ENCODE results near the gene TAF4.
"Not testable (repeated sequence)": the region's sequence is repeated elsewhere in the genome, so short reads cannot be mapped to it uniquely, and the experiment has no call there.

DNA sequence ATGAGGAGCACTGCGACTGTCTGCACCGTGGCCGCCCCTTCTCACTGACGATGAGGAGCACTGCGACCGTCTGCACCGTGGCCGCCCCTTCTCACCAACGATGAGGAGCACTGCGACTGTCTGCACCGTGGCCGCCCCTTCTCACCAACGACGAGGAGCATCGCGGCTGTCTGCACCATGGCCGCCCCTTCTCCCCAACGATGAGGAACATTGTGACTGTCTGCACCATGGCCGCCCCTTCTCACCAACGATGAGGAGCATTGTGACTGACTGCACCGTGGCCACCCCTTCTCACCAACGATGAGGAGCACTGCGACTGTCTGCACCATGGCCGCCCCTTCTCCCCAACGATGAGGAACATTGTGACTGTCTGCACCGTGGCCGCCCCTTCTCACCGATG lies 117.6 kb downstream of the TAF4 start:
- TF ChIP-seq, protein P1, sequence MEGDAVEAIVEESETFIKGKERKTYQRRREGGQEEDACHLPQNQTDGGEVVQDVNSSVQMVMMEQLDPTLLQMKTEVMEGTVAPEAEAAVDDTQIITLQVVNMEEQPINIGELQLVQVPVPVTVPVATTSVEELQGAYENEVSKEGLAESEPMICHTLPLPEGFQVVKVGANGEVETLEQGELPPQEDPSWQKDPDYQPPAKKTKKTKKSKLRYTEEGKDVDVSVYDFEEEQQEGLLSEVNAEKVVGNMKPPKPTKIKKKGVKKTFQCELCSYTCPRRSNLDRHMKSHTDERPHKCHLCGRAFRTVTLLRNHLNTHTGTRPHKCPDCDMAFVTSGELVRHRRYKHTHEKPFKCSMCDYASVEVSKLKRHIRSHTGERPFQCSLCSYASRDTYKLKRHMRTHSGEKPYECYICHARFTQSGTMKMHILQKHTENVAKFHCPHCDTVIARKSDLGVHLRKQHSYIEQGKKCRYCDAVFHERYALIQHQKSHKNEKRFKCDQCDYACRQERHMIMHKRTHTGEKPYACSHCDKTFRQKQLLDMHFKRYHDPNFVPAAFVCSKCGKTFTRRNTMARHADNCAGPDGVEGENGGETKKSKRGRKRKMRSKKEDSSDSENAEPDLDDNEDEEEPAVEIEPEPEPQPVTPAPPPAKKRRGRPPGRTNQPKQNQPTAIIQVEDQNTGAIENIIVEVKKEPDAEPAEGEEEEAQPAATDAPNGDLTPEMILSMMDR (IDR thresholded peaks at IDR 0.05), result not testable (repeated sequence)
- not testable (repeated sequence) for TF ChIP-seq ZFX (IDR thresholded peaks at IDR 0.05; ENCODE audit: borderline replicate concordance)

Data from 22Rv1 (cell line).